GM18517 (cell line): ENCODE results near the gene PLIN5.

Source experiments
- ATAC-seq: cut with Tn5 transposase; IDR thresholded peaks from one replicate; pipeline ENCODE4 v1.9.1; 2021; ENCODE audit warnings: mild to moderate bottlenecking, moderate library complexity; ENCODE audit not compliant: unreplicated experiment

Gene PLIN5

GRCh38 chr19:4534836-4535658 is at the start of gene PLIN5:
TSS of gene PLIN5 (minus strand) at chr19:4535224. CDS start at chr19:4534074, 1,150 bp downstream.
- no peak for ATAC-seq

GRCh38 chr19:4583961-4584669 is 49.1 kb upstream of the PLIN5 start:
- no peak for ATAC-seq

GRCh38 chr19:4582980-4583842 is 48.2 kb upstream of the PLIN5 start:
- no peak for ATAC-seq

GRCh38 chr19:4581666-4582553 is 46.9 kb upstream of the PLIN5 start:
- ATAC-seq = no peak

GRCh38 chr19:4580961-4581665 is 46.1 kb upstream of the PLIN5 start:
- ATAC-seq = no peak

GRCh38 chr19:4580021-4580901 is 45.2 kb upstream of the PLIN5 start:
- no peak for ATAC-seq

- ATAC-seq = no peak
These were observed 44.4 kb upstream of the PLIN5 start for GRCh38 chr19:4579389-4579788.

- no peak for ATAC-seq
These were observed 43.7 kb upstream of the PLIN5 start for GRCh38 chr19:4578552-4579248.

- no peak for ATAC-seq
These were observed 42.2 kb upstream of the PLIN5 start for GRCh38 chr19:4577020-4577782.

- ATAC-seq = no peak
These were observed 41.3 kb upstream of the PLIN5 start for GRCh38 chr19:4576016-4576933.

- ATAC-seq = no peak
These were observed 40.4 kb upstream of the PLIN5 start for GRCh38 chr19:4575267-4576015.

GRCh38 chr19:4573682-4574081 is 38.7 kb upstream of the PLIN5 start:
- no peak for ATAC-seq

GRCh38 chr19:4571305-4571917 is 36.4 kb upstream of the PLIN5 start:
- no peak for ATAC-seq

GRCh38 chr19:4570916-4571304 is 35.9 kb upstream of the PLIN5 start:
- no peak for ATAC-seq

GRCh38 chr19:4570402-4570801 is 35.4 kb upstream of the PLIN5 start:
- no peak for ATAC-seq
